ENCODE results near the gene INSL3.

INSL3 gene

DNA sequence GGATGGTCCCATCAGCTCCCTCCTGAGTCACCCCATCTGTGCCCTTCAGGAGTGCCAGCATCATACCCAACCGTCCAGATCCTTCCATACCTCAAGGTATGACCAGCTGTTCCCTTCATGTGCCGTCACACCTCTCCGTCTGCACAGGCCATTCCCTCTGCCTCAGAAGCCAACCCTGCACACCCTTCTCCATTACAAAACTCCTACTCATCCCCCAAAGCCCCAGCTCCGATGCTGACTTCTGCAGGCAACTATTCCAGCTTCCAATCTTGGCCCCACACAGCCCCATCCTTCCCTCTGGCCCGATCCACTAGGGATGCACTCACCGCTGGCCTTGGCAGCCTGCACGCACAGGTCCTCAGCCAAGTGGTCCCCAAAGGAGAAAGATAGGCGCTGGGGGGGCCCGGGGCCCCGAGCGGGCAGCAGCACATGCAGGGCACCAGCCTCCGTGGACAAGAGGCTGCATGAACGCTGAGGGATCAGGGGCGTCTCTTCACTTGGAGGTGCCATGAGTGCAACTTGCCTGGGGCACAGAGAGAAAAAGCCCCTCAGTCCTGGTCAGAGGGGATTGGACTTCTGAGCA is 22.7 kb upstream of the INSL3 start:
- DNase-seq: no peak

DNA sequence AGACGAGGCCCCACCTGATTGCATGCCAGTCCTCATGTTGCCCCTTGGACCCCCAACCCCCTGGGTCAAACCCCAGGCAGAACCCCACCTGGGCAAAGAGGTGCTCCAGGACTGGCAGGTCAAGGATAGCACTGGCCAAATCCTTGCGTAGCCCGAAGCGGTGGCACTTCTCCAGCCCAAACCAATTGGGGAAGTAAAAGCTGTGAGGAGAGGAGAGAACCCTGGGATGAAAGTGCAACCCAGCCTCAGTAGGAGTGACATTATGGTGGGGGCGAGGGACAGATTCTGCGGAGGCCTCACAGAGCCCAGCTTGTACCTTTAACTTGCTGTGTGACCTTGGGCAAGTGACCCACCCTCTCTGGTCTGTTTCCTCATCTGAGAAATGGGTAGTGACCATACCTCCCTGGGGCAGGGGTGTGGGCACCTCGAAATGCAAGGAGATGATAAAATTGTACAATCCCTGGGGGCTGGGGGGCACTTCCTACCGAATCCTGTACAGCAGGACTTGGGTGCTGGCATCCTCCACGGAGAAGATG is 22.0 kb upstream of the INSL3 start:
- no peak for DNase-seq

DNA sequence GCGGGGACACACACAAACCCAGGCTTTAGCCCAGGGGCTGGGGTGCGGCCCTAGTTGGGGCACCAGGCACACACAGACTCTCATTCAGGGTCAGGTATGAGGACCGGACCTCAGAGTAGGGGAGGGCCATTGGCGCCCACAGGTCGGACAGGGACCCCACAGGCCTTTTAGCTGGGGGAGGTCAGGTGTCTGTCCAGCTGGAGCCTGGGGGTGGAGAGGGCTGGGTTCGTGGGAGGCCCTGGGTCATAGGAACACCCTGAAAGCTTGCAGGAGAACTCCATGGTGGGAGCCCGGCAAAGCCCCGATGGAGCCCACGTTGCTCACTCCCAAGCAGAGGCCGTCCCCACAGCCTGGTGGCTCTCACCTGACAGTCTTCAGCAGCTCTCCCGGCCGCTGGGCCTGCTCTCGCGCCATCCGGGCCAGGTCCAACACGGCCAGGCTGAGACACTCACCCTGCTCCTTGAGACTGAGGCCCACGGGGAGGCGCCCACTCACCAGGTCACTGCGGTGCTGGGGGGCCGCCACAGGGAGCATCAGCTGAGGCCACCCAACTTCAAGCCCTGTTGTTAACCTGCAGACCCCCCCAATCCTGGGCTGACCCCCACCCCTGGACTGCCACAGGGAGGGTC is 21.5 kb upstream of the INSL3 start:
- no peak for DNase-seq

GRCh38 chr19:17841810-17842662 is 20.7 kb upstream of the INSL3 start:
- DNase-seq: peak; percentile 58

DNA sequence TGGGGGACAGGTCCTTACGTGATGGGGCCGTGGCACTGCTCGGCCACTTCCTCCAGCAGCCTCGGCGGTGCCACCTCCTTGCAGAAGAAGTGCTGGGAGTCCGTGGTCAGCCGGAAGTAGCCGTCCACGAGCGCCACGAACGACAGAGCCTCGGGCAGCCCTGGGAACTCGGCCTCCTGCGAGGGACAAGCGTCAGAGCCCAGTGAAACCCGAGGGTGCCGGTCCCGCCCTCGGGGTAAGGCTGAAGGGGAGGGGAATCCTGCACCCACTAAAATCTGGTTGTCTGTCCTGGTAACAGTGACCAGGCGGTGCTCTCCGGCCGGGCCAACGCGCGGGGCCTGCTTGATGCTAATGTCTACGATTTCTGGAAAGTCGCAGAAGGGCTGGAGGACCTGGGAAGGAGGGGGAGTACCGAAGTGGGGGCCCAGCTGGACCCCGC is 20.1 kb upstream of the INSL3 start:
- no peak for DNase-seq

DNA sequence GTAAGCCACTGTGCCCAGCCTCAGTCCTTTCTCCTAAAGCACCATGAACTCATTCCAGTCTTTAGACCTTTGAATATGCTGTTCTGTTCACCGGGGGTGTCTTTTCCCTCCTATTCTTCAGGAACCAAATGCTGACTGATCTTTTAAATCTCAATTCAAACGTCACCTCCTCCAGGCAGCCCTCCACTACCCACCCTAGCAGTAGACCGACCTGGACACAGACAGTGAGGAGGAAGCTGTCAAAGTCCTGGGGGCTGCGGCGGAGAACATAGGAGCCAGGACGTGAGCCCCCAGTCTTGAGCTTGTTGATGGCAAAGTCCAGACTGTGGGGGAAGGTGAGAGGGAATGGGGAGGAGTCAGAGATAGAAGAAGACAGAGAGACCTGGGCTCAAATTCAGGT is 18.7 kb upstream of the INSL3 start:
- DNase-seq: no peak

GRCh38 chr19:17837972-17838371 is 16.7 kb upstream of the INSL3 start:
- no peak for DNase-seq

DNA sequence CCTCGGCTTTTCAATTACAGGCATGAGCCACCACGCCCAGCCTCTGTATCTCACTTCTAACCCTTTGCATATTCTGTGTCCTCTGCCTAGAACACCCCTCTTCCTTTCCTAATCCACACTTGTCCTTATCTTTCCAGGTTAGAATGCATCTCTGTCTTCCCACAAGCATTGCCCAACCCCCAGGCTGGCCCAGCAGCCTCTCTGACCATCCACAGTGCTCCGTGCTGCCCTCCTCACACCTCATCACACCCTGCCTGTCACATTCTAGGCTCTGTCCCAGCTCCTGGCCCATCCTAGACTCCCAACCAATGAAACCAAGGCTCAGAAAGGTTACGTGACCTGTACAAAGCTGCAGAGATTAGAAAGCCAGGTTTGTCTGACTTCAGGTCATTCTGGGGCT is 15.2 kb upstream of the INSL3 start:
- DNase-seq: no peak

GRCh38 chr19:17835182-17836006 is 14.1 kb upstream of the INSL3 start:
- DNase-seq: no peak

DNA sequence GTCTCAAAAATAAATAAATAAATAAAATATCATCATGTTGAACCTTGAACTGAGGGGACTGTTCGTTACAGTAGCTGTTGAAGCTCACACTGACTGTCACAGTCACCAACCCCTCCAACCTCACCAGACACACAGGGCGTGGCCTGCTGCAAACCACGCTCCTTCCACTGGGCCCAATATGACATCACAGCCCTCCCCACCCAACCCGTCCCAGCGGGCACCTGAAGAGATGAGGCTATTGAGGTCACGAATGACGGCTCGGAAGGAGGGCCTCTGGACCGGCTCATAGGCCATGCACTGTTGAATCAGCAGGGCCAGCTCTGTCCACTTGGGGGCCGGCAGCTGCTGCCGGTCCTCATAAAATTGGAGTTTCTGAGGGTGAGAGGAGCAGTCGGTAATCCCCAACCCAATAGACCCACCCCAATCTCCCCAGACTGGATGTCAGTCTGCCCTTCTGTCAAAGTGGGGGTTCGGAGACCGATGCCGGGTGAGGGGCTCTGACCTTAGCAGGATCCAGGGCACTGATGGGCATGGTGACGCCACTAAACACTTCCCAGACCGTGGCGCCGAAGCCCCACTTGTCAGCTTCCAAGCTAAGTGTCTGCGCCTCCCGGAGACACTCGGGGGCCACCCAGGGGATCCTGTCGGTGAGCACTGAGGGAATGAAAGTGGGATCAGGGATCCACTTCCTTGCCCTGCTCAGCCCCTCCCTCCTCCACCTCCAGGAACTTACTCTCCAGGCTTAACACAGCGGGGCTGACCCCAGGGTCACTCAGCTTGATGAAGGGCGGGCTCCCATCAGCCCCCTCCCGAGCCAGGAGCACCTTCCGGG is 13.2 kb upstream of the INSL3 start:
- DNase-seq: no peak

DNA sequence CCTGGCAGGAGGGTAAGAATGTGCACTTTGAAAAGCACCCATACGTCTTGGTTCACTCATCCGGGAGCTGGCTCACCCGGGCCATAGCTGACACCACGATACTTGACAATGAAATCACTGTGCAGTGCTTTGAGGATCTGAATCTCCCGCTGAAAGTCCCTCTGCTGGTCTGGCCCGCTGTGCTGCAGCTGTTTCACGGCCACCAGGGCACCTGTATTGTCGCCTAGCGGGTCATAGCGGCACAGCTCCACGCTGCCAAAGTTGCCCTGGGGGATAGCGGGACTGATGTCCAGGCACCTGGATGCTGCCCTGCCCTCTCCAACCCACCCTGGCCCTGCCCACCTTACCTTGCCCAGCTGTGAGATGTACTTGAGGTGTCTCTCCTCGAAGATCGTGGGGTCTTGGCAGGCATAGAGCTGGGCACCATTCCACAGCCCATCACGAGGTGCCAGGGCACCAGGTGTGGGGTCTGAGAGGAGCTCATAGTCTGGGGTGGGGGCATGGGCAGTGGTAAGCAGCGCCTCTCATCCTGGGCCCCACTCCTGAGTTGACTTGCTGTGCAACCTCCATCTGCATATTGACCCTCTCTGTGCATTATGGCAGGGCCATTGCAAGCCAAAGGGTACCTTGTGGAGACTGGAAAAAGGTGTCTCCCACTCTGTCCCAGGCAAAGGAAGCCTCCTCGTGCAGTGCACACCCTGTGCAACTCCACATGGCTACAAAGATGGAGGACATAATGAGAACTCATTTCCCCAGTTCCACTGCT is 11.3 kb upstream of the INSL3 start:
- no peak for DNase-seq

- no peak for DNase-seq
Measured at GRCh38 chr19:17831419-17831888, 10.1 kb upstream of the INSL3 start.

GRCh38 chr19:17830567-17831418 is 9.5 kb upstream of the INSL3 start:
- no peak for DNase-seq

DNA sequence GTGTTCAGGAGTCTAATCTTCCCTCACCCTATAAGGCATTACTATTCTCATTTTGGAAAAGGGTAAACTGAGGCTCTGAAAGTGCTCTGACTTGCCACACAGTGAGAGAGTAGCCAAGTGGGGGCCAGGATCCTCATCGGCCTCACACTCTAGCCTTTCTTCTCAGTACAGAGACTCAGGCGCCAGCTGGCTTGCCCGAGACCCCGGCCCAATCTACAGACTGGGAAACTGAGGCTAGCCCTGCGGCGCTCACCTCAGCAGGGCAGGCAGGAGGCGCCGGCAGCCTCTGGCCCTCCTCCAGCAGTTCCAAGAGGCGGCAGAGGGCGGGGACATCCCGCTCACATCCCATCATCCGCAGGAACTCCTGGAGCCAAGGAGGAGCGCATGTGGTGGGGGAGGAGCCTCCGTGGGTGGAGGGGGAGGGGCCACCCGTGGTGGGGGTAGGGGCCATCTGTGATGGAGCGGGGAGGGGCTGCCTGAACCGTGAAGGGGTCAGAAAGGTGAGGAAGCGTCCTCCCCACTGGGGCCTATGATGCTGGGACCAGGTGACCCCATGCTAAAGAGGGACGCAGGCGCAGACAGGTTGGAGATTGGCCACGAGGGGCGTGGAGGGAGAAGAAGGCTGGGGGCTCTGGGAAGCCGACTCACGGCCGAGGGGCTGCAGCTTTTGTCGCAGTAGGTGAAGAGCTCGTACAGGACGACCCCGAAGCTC is 8.7 kb upstream of the INSL3 start:
- DNase-seq: no peak

- DNase-seq: no peak
Measured at GRCh38 chr19:17826508-17827056, 5.3 kb upstream of the INSL3 start.

- no peak for DNase-seq
Measured at GRCh38 chr19:17824339-17824738, 3.0 kb upstream of the INSL3 start.

- DNase-seq: no peak
Measured at GRCh38 chr19:17817668-17818363, 3.5 kb downstream of the INSL3 start.

DNA sequence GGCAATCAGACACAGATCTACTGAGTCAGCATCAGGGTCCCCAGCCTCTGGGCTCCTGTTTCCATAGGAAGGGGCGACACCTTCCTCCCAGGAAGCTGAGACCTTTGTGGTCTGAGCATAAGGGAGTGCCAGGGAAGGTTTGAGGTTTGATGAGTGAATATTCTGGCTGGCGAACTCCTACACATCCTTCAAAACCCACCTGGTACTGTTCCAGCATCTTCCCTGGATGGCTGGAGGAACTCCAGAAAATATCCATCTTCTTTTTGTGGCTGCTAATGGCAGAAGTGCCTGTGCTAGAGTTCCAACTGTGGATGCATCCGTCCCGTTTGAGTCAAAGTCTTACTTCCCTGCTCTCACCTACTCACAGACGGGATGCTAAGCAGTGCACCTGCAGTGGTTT is 9.2 kb downstream of the INSL3 start:
- no peak for DNase-seq
